Amniotic stem cell (primary cell): ENCODE data around the gene UBE2G1.
A peak's percentile ranks its signal among the peaks of the same experiment; 100 is the strongest.
"Not testable (repeated sequence)": the region's sequence is repeated elsewhere in the genome, so short reads cannot be mapped to it uniquely, and the experiment has no call there.

Experiments used
- DNase-seq: peaks from one replicate; lab custom pipeline; 2025; lab: John Stamatoyannopoulos, UW

The UBE2G1 gene

GRCh38 chr17:4301066-4301465 is 65.4 kb downstream of the UBE2G1 start:
- DNase-seq: no peak

GRCh38 chr17:4297351-4297750 is 69.1 kb downstream of the UBE2G1 start:
- no peak for DNase-seq

- no peak for DNase-seq
Measured at GRCh38 chr17:4295686-4296085, 70.8 kb downstream of the UBE2G1 start.

- no peak for DNase-seq
Measured at GRCh38 chr17:4293572-4293971, 72.9 kb downstream of the UBE2G1 start.

GRCh38 chr17:4287710-4288109 is 78.8 kb downstream of the UBE2G1 start:
- no peak for DNase-seq

GRCh38 chr17:4276514-4276913 is 90.0 kb downstream of the UBE2G1 start:
- DNase-seq: no peak

- no peak for DNase-seq
Measured at GRCh38 chr17:4272972-4273368, 93.5 kb downstream of the UBE2G1 start.

DNA sequence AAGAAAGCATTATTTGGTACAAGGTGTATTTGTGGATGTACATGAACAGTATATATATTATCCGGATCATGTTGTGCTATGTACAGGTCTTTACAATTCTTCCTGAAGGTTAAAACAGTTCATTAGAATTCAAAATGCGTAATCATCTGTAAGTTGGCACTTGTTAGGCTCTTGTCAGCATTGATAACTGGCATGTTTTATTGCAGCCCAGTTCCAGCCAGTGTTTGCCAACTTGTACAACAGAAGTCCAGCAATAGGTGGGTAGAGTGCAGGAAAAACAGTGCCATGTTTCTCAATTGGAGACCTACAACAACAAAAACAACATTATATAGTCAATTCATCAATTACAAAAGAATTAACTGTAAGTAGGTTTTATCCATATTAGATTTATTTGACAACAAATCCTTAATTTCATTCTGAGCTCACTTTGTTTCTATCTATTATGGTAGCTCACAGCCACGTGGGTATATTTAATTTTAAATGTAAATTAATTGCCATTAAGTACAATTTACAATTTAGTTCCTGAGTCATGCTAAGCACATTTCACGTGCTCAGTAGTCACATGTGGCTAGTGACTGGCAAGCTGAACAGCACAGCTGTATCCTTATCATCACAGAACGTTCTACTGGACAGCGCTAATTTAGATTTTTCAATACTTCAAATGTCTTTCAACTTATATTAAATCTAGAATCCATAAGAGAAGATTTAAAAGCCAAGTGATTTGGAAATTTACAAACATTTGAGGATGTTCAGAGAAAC is 94.1 kb downstream of the UBE2G1 start:
- DNase-seq: no peak

DNA sequence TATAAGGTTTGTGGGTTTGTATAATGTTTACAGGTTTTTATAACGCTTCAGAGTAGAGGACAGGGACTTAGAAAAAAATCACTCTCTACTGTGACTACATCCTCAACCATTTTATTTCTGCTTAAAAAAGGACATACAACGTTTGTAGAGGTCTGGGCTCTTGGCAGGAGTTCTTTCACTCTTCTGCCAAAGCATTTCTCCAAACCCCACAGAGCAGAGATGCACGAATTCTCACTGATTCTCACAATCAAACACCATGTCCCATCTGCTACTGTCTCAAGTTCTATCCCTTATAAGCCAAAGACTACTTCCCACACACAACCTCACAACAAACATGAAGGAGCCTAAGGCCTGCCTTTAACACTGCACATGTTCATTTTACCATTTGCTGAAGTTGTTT is 95.7 kb downstream of the UBE2G1 start:
- no peak for DNase-seq

GRCh38 chr17:4269915-4270314 is 96.6 kb downstream of the UBE2G1 start:
- no peak for DNase-seq

GRCh38 chr17:4267402-4267801 is 99.1 kb downstream of the UBE2G1 start:
- DNase-seq: no peak

DNA sequence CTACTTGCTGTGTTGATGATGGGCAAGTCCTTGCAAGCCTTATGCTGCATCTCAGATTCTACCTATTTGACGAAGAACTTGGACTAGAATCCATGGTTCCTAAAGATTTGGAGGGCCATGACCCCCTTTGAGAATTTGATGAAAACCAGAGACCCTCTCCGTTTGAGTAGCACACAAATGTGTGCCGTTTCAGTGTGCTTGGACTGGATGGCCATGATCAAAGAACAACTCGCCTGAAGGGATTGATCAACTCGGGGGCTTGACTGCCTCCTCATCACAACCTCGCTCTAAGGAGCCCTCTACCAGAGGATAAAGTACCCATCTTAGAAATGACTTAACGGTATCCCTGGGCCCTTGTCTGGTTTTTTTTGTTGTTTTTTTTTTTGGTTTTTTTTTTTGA is 99.9 kb downstream of the UBE2G1 start:
- DNase-seq: no peak

DNA sequence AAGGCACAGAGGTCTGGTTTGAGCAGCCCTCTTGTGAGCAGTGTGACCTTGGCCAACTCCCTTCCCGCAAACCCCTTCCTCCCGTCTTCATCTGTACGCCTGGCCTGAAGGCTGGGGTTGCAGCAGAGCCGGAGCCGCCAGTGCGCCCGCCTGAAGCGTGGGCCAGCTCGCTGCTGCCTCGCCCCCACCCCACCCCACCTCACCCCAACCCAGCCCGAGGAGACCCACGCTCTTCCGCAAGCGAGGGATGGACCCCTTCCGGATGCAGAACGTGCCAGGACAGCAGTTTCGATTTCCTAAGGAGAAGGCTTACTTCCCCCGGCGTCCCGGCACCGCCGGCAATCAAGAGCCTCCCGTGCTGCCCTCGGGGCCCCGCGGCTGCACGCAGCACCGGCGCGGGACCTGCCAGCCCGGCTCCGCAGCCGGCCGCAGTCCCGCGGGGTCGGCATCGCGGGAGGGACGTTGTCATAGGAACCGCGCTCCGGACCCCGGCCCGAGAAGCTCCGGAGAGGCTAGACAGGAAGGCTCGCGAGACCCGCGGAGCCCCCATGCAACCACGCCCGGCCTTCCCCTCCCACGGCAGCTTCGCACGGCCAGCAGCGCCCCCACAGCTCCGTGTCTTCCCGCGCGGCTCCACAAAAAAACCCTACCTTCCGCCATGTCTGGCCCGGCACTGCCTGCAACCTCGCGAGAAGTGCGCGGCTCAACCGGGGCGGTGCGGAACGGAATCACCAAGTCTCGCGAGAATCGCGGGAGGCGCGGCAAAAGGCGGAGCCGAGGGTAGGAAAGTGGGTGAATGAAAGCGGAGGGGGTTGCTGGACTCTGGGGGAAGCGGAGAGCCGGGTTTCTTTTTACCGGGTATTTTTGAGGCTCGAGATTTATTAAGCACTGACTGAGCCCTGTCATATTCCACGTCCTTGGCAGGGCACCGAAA is 102.9 kb downstream of the UBE2G1 start, which contains the start of gene ANKFY1:
ANKFY1 (minus strand) TSS at position 698 of the 934 bp plus-strand sequence; CDS start at position 660, 38 bp downstream.
- DNase-seq: peak; percentile 80

GRCh38 chr17:4262703-4263102 is 103.8 kb downstream of the UBE2G1 start:
- no peak for DNase-seq

DNA sequence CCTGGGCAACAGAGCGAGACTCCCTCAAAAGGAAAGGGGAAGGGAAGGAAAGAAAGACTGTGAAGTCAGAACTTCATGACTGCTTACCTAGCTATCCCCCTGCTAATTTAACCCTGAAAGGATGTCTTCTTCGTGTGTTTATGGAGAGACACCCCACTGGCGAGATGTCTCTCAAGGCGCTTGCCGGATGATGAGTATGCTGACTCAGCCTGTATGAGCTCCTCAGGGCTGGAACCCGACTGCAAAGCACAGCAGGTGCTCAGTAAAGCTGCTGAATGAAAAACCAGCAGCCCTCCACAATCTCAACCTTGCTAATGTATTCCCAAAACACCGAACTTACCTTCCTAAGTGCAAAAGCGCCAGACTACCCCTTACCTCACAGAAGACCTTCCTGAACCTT is 105.0 kb downstream of the UBE2G1 start:
- no peak for DNase-seq

DNA sequence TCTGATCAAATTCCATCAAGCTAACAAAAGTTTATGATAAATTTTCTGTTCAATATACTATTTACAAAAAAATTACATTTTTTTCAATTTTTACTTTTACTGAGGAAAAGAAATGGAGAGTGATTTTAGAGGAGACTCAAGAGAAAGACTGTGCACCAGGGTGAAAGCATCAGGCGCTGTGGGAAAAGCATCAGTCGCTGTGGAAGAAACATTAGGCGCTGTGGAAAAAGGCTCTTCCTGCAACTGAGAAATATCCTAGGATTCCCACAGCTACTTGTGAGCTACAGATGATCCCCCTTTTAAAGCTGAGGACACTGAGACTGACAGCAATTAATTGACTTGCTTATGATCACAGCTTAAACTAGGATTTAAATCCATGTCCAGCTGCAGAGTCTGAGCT is 107.6 kb downstream of the UBE2G1 start:
- no peak for DNase-seq

DNA sequence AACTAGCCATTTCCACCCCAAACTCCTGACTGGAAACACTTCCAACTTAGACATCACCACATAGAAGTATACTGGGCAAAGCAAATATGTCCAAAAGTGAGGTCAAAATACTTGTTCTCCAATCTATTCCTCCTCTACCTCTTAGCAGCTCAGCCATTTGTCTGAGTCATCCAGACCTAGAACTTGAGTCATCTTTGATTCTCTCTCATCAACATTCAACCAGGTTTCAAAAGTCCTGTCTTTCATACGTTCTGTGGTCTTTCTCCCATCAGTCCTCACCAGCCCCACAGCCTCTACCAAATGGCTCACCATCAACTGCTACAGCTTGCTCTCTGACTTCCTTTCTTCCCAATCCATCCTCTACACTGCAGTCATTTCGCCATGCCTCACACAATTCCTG is 109.5 kb downstream of the UBE2G1 start:
- DNase-seq: no peak

DNA sequence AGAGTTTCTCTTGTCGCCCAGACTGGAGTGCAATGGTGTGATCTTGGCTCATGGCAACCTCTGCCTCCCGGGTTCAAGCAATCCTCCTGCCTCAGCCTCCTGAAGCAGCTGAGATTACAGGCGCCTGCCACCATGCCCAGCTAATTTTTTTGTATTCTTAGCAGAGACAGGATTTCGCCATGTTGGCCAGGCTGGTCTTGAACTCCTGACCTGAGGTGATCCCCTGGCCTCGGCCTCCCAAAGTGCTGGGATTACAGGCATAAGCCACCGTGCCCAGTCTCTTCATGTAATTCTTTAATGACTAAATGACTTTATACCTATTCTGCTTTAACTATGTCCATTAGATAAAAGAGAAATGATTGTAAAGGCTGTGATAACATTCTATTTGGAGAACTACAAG is 111.2 kb downstream of the UBE2G1 start:
- DNase-seq: not testable (repeated sequence)

DNA sequence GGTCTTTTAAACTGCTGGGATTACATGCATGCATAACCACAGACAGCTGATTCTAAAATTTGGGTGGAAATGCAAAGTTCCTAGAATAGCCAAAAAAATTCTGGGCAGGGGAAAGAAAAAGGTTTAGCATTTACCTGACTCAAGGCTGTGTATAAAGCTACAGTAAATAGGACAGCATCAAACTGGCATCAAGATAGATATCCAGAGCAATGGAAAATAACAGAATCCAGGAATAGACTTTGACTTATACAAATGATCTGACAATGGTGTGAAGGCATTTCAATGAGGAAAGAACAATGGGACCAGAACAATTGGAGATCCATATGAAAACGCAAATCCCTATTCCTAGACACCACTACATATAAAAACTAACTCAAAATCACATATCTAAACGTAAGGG is 115.6 kb downstream of the UBE2G1 start:
- DNase-seq: no peak

DNA sequence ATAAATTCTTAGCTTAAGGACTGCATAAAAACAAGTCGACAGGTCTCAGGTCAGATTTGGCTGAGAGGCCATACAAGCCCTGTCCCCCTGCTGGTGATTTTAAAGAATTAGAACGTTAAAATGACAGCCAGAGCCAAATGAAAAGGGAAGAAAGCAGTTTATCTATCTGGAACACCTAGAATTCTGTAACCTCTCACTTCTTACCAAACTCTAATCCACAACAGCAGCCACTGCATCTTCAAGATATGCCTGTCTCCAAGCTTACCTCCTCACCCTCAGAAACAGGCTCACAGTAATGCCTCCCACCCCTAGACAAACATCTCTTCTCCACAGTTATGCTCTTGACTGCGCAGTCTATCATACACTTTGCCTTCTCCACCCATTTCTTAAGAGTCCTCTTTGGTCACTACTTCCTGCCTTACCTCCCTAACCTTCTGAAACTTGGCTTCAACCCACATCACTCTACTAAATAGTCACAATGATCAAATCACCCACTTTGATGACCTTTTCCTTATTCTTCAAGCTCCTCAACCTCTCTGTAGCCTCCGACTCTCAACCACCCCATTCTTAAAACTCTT is 116.9 kb downstream of the UBE2G1 start:
- DNase-seq: no peak

DNA sequence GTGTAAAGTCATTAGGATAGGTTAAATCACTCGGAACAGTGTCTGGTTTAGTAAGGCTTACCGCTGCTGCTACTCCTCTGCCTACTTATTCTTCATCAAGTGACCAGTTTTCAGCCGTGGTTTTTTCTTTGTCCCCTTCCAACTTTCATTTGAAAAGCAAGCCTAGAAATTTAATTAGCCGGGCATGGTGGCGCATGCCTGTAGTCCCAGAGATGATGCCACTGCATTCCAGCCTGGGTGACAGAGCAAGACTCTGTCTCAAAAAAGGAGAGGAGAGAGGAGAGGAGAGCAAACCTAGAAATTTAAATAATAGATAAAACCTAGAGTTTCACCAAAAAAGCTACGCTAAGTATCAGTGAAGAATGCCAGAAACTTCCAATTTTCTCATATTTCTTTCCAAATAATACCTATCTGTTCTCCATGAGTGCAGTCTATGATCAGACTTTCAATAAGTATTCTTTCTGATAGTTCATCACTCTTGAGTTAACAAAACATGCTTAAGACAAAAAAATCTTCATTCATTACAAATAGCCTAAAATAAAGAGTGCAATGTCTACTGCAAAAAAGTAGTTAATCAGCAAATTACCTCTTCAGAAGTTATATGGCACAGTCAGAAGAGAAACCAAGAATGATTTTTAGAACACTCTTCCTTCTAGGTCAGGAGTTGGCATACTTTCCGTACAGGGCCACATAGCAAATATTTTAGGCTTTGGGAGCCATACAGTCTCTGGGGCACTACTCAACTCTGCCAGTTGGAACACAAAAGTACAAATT is 117.8 kb downstream of the UBE2G1 start:
- DNase-seq: no peak

GRCh38 chr17:4247971-4248388 is 118.5 kb downstream of the UBE2G1 start:
- no peak for DNase-seq
